GM19468 (cell line): ENCODE results near the gene MCF2L2.
"Not testable (repeated sequence)": the region's sequence is repeated elsewhere in the genome, so short reads cannot be mapped to it uniquely, and the experiment has no call there.

Source experiments
- ATAC-seq: cut with Tn5 transposase; IDR thresholded peaks from one replicate; pipeline ENCODE4 v1.9.1; 2021; ENCODE audit warnings: mild to moderate bottlenecking, moderate library complexity, moderate number of reproducible peaks; ENCODE audit not compliant: unreplicated experiment; ENCODE audit errors: extremely low read depth

Gene MCF2L2, protein sequence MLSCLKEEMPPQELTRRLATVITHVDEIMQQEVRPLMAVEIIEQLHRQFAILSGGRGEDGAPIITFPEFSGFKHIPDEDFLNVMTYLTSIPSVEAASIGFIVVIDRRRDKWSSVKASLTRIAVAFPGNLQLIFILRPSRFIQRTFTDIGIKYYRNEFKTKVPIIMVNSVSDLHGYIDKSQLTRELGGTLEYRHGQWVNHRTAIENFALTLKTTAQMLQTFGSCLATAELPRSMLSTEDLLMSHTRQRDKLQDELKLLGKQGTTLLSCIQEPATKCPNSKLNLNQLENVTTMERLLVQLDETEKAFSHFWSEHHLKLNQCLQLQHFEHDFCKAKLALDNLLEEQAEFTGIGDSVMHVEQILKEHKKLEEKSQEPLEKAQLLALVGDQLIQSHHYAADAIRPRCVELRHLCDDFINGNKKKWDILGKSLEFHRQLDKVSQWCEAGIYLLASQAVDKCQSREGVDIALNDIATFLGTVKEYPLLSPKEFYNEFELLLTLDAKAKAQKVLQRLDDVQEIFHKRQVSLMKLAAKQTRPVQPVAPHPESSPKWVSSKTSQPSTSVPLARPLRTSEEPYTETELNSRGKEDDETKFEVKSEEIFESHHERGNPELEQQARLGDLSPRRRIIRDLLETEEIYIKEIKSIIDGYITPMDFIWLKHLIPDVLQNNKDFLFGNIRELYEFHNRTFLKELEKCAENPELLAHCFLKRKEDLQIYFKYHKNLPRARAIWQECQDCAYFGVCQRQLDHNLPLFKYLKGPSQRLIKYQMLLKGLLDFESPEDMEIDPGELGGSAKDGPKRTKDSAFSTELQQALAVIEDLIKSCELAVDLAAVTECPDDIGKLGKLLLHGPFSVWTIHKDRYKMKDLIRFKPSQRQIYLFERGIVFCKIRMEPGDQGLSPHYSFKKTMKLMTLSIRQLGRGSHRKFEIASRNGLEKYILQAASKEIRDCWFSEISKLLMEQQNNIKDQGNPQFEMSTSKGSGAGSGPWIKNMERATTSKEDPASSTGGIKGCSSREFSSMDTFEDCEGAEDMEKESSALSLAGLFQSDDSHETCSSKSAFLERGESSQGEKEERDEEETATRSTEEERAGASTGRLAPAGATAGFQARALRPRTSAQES

DNA sequence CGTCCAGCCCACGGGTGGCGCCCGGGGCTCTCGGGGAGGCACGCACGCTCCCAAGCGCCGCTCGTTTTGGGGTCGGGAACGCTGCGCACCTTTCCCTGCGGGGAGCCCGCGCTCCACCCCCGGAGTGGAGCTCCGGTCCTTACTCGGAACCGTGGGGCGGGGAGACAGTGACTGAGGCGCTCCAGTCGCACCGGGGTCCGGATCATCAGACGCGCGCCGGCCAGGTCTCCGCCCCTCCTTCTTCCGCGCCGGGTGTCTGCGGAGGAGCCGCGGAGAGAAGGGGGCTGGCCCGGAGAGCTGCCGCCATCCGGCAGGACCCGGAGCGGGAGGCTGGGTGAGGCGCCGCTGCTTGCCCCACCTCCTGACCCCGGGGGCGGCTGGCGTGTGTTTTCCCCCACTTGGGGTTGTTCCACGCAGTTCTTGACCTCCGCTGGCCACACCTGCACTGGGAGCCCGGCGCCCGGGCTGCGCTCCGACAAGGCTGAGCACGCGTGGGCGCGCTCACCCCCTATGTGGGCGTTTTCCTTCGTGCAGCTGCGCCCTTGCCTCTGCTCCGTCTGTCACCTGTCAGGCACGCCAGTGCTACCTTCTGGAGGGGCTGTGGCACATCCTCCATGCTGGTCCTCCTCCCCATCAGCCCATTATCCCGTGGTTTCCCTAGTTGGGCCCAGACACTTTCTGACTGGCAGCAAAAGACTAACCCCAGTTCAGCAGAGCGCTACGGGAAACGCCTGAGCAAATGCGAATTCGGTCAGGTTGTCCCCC is at the start of gene MCF2L2:
MCF2L2 (minus strand) TSS at position 173 of the 765 bp plus-strand sequence. CDS start 642 bp downstream, outside the sequence.
- ATAC-seq, result no peak

- no peak for ATAC-seq
Observed at GRCh38 chr3:183477801-183478456, 49.5 kb upstream of the MCF2L2 start.

GRCh38 chr3:183475764-183476162 is 47.3 kb upstream of the MCF2L2 start:
- ATAC-seq, result not testable (repeated sequence)

GRCh38 chr3:183475016-183475763 is 46.8 kb upstream of the MCF2L2 start:
- ATAC-seq, result no peak

DNA sequence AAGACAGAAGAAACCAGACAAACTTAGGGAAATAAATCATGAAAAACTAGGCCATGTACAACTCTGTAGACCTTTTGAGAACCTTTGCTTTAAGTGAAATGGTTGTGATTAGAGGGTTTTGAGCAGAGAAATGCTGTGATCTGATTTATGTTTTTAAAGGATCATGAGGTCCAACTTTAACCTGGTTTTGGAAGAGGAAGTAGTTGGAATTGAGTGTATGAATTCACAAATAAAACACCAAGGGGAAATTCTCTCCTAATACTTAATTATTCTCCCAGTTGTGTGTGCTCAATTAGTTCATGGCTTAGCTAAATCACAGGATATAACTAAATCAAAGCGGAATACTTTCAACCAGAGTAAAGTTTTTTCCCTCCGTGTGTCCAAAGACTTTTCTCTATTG is 45.5 kb upstream of the MCF2L2 start:
- no peak for ATAC-seq

DNA sequence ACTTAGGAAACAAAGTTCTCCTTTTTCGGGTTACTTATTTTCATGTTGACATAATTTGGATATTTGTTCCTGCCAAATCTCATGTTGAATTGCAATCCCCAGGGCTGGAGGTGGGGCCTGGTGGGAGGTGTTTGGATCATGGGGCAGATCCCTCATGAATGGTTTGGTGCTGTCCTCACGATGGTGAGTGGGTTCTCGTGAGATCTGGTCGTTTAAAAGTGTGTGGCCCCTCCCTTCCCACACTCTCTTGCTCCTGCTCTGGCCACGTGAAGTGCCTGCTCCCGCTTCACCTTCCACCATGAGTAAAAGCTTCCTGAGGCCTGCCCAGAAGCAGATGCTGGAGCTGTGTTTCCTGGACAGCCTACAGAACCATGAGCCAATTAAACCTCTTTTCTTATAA is 43.7 kb upstream of the MCF2L2 start:
- ATAC-seq, result no peak

- ATAC-seq, result no peak
Observed at GRCh38 chr3:183468424-183468823, 40.0 kb upstream of the MCF2L2 start.

GRCh38 chr3:183466575-183466974 is 38.2 kb upstream of the MCF2L2 start:
- no peak for ATAC-seq

GRCh38 chr3:183465710-183466109 is 37.3 kb upstream of the MCF2L2 start:
- not testable (repeated sequence) for ATAC-seq

DNA sequence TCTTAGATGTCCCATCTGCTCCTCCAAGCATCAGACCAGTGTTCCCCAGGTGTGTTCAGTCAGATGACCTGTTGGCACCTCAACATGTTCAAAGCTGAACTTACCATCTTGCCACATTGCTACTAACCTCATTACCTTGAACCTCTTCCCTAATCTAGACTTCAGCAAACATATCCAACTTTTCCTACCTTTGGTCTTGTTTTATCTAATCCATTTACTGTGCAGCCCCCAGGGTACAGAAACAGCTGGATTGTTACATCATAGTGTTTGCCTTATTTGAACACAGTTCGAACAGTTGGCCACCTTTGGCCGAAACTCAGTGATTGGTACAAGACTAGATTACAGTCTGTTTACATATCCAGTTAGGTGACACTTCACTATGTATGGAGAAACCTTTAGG is 36.1 kb upstream of the MCF2L2 start:
- no peak for ATAC-seq

GRCh38 chr3:183460081-183461055 is 31.9 kb upstream of the MCF2L2 start:
- ATAC-seq, result no peak

DNA sequence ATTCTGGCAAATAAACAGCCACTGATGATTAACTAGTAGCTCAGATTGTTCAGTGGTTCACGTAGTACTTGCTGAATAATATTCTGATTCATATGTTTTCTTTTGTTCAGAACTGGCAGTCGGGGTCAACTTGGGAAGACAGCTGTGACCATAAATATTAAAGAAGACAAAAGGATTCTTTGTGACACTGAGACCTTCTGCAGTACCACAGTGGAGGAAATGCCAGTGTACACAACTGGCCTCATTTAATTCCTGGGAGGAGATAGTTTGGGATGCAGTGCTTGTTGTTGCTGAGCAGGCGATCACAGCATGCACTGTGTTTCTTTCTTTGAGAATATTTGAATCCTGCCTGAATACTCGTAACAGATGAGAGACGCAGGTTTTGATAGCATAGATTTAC is 26.7 kb upstream of the MCF2L2 start:
- ATAC-seq, result no peak

- ATAC-seq, result no peak
Observed at GRCh38 chr3:183454064-183454463, 25.6 kb upstream of the MCF2L2 start.

GRCh38 chr3:183449791-183450190 is 21.4 kb upstream of the MCF2L2 start:
- no peak for ATAC-seq

DNA sequence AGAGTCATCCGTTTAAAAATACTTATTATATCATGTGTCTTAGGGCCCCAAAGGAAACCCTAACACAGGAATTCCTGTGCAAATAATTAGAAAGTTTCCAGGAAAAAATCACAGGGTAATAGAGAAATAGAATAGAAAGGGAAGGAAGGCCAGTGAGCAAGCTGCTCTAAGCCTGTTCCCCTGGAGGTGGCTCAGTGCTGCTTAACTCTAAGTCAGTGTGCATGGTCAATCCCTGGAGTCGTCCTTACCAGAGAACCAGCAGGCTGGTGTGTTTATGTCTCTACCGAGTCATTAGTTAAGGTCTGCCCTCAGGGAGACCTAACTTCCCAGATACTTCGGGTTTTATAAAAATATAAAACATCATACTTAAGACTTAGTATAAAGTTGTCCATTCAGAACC is 21.0 kb upstream of the MCF2L2 start:
- ATAC-seq, result no peak

- no peak for ATAC-seq
Observed at GRCh38 chr3:183448369-183449128, 20.1 kb upstream of the MCF2L2 start.
